ENCODE results near the gene TTC7B. TPM values are rescaled to one million over a fixed set of nuclear protein-coding genes. Genes with fewer than 3 reads are reported as not detected.

TTC7B gene
- polyA plus RNA-seq, 1 donor (not counting 4 experiments of a cell fraction or from before 2014, with no cell fraction given) = 21.4 TPM

GRCh38 chr14:90720832-90721231 lies 95.4 kb downstream of the TTC7B start:
- Histone ChIP-seq H3K4me1 (ENCODE audit: control insufficient read depth, extremely low read depth, insufficient read depth, low read length) (no peaks in the 10 kb centered on the region), H2AFZ (ENCODE audit: control insufficient read depth, low read length) (no peak overlapping the region), H3K9me1 (ENCODE audit: control insufficient read depth, extremely low read depth, insufficient read depth, low read length) (no peaks in the 10 kb centered on the region), H4K20me1 (ENCODE audit: control insufficient read depth, extremely low read depth, insufficient read depth, low read length) (no peaks in the 10 kb centered on the region), H3K79me2 (ENCODE audit: control insufficient read depth, insufficient read depth, low read length) (no peaks in the 10 kb centered on the region), H3K36me3 (ENCODE audit: control insufficient read depth in 2 of 2, extremely low read depth in 1 of 2, insufficient read depth in 2 of 2, low read length in 2 of 2) (peaks cover 0 to 2% of the 10 kb centered on the region in 2 experiments), H3K9me3 (ENCODE audit: control insufficient read depth, low read depth, low read length) (no peaks in the 10 kb centered on the region), H3K4me2 (ENCODE audit: control insufficient read depth, extremely low read depth, insufficient read depth, low read depth, low read length) (no peak overlapping the region), H3K9ac (ENCODE audit: control insufficient read depth, extremely low read depth, insufficient read depth, low read length) (no peak overlapping the region), H3K27ac (ENCODE audit: control insufficient read depth, insufficient read depth, low read length) (no peak overlapping the region), H3K4me3 (ENCODE audit: control insufficient read depth in 2 of 3, extremely low read depth in 1 of 3, insufficient read depth in 2 of 3, low read depth in 1 of 3, low read length in 3 of 3) (no peak overlapping the region), H3K27me3 (ENCODE audit: control insufficient read depth, extremely low read depth, insufficient read depth, low read length) (no peaks in the 10 kb centered on the region)
- no peak for TF ChIP-seq EZH2 (IDR thresholded peaks at IDR 0.05; ENCODE audit: low read length)
- no peak for TF ChIP-seq CTCF (optimal IDR thresholded peaks at IDR 0.05 in 1 of 3, IDR thresholded peaks at IDR 0.05 in 1 of 3, conservative IDR thresholded peaks at IDR 0.05 in 1 of 3; ENCODE audit: extremely low read depth in 1 of 3, insufficient read depth in 2 of 3, low read length in 3 of 3)
- no peak for FAIRE-seq
- DNase-seq (ENCODE audit: low read depth, low spot score) = no peak
- dilution Hi-C loops (cut with MboI; ENCODE audit: extremely low pct_ligation_motif_present, low sequenced_read_pairs) = no loop called here

DNA sequence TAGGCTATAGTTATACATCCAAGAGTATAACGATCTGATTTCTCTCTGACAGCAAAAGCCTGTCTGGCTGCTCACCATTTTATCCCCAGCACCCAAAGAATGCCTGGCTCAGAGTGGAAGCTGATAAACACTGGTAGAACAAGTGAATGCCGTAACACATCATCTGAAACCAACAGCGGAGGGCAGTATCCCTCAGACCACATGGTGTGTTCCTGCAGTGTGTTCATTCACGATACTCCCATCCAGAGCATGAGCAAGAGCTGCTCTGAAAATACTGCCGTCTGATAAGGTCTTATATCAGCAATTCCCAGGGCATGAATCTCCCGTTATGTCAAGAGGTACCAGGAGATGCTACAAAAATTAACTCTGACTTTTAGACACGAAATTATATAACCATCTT lies 95.9 kb downstream of the TTC7B start:
- no peaks in the 10 kb centered on the region for H3K9me3 ChIP-seq (ENCODE audit: control insufficient read depth, low read depth, low read length)
- H3K4me1 ChIP-seq (ENCODE audit: control insufficient read depth, extremely low read depth, insufficient read depth, low read length) = no peaks in the 10 kb centered on the region
- H3K9ac ChIP-seq (ENCODE audit: control insufficient read depth, extremely low read depth, insufficient read depth, low read length) = no peak overlapping the region
- no peaks in the 10 kb centered on the region for H3K27me3 ChIP-seq (ENCODE audit: control insufficient read depth, extremely low read depth, insufficient read depth, low read length)
- DNase-seq (ENCODE audit: low read depth, low spot score) = no peak
- dilution Hi-C loops (cut with MboI; ENCODE audit: extremely low pct_ligation_motif_present, low sequenced_read_pairs) = no loop called here
- no peak overlapping the region for H3K4me2 ChIP-seq (ENCODE audit: control insufficient read depth, extremely low read depth, insufficient read depth, low read depth, low read length)
- H3K79me2 ChIP-seq (ENCODE audit: control insufficient read depth, insufficient read depth, low read length) = no peaks in the 10 kb centered on the region
- no peak for FAIRE-seq
- TF ChIP-seq EZH2 (IDR thresholded peaks at IDR 0.05; ENCODE audit: low read length) = no peak
- no peak for TF ChIP-seq CTCF (optimal IDR thresholded peaks at IDR 0.05 in 1 of 3, IDR thresholded peaks at IDR 0.05 in 1 of 3, conservative IDR thresholded peaks at IDR 0.05 in 1 of 3; ENCODE audit: extremely low read depth in 1 of 3, insufficient read depth in 2 of 3, low read length in 3 of 3)
- H3K36me3 ChIP-seq (ENCODE audit: control insufficient read depth in 2 of 2, extremely low read depth in 1 of 2, insufficient read depth in 2 of 2, low read length in 2 of 2) = peaks cover 0 to 2% of the 10 kb centered on the region in 2 experiments
- no peaks in the 10 kb centered on the region for H4K20me1 ChIP-seq (ENCODE audit: control insufficient read depth, extremely low read depth, insufficient read depth, low read length)
- H2AFZ ChIP-seq (ENCODE audit: control insufficient read depth, low read length) = no peak overlapping the region
- H3K9me1 ChIP-seq (ENCODE audit: control insufficient read depth, extremely low read depth, insufficient read depth, low read length) = no peaks in the 10 kb centered on the region
- no peak overlapping the region for H3K4me3 ChIP-seq (ENCODE audit: control insufficient read depth in 2 of 3, extremely low read depth in 1 of 3, insufficient read depth in 2 of 3, low read depth in 1 of 3, low read length in 3 of 3)
- no peak overlapping the region for H3K27ac ChIP-seq (ENCODE audit: control insufficient read depth, insufficient read depth, low read length)

All from keratinocyte (primary cell).